IPS-20b (cell line): Measurements from ENCODE around the gene LSR.
"Not testable (repeated sequence)": the region's sequence is repeated elsewhere in the genome, so short reads cannot be mapped to it uniquely, and the experiment has no call there.

Experiments used
- H3K27ac ChIP-seq: one replicate; pipeline ENCODE4 v1.5.1; 2013; ENCODE audit warnings: low read length
- H3K27me3 ChIP-seq: 2 replicates; pipeline ENCODE4 v1.6.1; 2013; ENCODE audit warnings: mild to moderate bottlenecking, low read length, inconsistent platforms; ENCODE audit not compliant: insufficient read depth
- H3K36me3 ChIP-seq: 2 replicates; pipeline ENCODE4 v1.6.1; 2013; ENCODE audit warnings: low read depth, mild to moderate bottlenecking, inconsistent platforms, low read length, moderate library complexity; ENCODE audit not compliant: insufficient read depth
- H3K4me1 ChIP-seq: 2 replicates; pipeline ENCODE4 v1.6.1; 2013; ENCODE audit warnings: mild to moderate bottlenecking, control low read depth, inconsistent platforms, low read length, moderate library complexity; ENCODE audit not compliant: insufficient read depth
- H3K4me3 ChIP-seq: 2 replicates; pipeline ENCODE4 v1.5.1; 2013; ENCODE audit warnings: mild to moderate bottlenecking, low read length, inconsistent platforms
- H3K9ac ChIP-seq: 2 replicates; pipeline ENCODE4 v1.6.1; 2013; ENCODE audit warnings: low read depth, mild to moderate bottlenecking, inconsistent platforms, low read length, moderate library complexity
- H3K9me3 ChIP-seq: 2 replicates; pipeline ENCODE4 v1.6.1; 2013; ENCODE audit warnings: mild to moderate bottlenecking, low read depth, low read length, inconsistent platforms; ENCODE audit not compliant: insufficient read depth

Gene LSR

DNA sequence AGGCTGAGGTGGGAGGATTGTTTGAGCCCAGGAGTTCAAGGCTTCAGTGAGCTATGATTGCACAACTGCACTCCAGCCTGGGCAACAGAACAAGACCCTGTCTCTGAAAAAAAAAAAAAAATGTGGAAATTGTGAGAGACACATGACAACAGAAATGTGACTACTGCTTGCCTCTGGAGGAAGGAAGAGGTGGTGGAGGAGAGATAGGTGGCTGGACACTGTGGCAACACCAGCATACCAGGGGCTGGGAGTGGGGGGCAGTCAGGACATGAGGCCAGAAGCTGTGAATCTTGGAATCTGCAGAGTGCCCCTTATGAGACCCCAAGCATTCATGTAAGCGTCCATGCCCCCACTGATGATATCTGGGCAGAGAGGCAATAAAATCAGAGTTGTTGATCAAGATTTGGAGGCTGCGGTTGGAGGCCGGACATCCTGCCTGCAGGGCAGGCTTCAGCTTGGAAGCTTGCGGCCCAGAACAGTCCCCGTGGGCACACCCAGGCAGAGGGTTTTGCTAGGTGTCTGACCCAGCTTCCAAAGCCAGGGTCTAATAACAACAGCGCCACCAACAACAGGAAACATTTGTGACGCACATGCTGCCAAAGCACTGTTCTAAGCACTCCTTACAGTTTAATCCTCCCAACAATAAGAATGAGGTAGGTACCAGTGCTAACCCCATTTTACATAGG is 37.1 kb upstream of the LSR start:
- no peak overlapping the region for H3K9ac ChIP-seq
- no peaks in the 10 kb centered on the region for H3K36me3 ChIP-seq
- no peak overlapping the region for H3K4me3 ChIP-seq
- H3K27me3 ChIP-seq: no peaks in the 10 kb centered on the region
- H3K4me1 ChIP-seq: no peaks in the 10 kb centered on the region
- H3K9me3 ChIP-seq: no peaks in the 10 kb centered on the region
- no peak overlapping the region for H3K27ac ChIP-seq

DNA sequence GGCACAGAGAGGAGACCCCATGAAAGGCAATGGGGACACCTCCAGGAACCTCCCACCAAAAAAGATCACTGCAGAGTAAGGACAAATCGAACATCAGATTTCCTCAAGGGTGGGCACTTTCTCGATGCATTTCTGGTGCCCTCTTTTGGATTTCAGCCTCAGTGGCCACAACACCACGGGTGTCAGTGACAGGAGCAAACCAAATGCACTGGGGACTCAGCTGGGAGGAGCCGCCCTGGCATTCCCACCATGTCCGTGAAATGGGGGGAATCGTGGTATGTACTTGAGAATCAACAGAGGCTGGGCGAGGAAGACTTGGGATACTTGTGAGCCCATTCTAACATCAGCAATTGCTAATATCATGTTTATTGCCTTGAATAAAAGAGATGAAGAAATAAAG is 36.6 kb upstream of the LSR start:
- H3K4me1 ChIP-seq: no peaks in the 10 kb centered on the region
- H3K4me3 ChIP-seq: no peak overlapping the region
- H3K27ac ChIP-seq: no peak overlapping the region
- H3K9me3 ChIP-seq: no peaks in the 10 kb centered on the region
- H3K9ac ChIP-seq: no peak overlapping the region
- no peaks in the 10 kb centered on the region for H3K36me3 ChIP-seq
- no peaks in the 10 kb centered on the region for H3K27me3 ChIP-seq

DNA sequence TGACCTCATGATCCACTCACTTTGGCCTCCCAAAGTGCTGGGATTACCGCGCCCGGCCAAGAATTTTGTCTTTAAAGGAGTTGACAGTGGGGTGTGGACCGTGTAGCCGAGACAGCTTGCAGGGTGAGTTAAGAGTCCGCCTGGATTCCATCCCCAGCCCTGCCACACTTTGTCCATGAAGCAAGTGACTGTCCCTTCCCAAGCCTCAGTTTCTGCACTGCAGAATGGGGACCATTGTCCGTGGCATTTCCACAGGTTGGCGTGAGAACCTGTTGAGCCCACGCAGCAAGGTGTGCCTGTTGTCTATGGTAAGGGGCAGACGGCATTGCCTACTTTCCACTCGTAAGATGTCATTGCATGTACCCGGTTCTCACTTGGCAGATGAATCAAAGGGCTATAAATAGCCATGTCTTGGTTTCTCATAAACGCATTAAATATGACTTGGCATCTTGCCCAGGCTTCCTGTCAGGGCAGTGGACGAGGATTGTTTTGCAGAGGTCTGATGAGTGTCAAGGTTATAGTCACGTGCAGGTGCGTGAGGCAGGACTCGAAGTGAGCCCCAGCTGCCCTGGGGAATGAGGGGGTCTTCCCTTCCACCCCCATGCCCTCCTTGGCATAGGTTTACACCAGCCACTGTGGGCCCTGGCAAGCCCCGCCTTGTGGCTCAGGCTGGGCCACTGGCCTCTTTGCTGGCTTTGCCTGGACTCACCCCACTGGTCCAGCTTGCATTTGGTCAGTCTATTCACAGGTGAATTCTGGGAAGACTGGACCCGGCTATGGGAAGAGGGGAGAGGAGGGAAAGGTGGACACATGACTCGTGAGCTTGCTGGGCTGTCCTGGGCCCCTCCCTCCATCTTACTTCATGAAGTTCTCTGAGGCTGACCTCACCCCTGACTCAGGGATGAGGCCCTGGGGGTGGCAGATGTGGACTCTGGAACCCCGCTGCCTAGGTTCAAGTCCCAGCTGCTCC is 34.9 kb upstream of the LSR start:
- H3K27ac ChIP-seq: no peak overlapping the region
- no peak overlapping the region for H3K9ac ChIP-seq
- no peaks in the 10 kb centered on the region for H3K4me1 ChIP-seq
- H3K9me3 ChIP-seq: peaks cover 3% of the 10 kb centered on the region
- no peaks in the 10 kb centered on the region for H3K27me3 ChIP-seq
- H3K36me3 ChIP-seq: no peaks in the 10 kb centered on the region
- no peak overlapping the region for H3K4me3 ChIP-seq

DNA sequence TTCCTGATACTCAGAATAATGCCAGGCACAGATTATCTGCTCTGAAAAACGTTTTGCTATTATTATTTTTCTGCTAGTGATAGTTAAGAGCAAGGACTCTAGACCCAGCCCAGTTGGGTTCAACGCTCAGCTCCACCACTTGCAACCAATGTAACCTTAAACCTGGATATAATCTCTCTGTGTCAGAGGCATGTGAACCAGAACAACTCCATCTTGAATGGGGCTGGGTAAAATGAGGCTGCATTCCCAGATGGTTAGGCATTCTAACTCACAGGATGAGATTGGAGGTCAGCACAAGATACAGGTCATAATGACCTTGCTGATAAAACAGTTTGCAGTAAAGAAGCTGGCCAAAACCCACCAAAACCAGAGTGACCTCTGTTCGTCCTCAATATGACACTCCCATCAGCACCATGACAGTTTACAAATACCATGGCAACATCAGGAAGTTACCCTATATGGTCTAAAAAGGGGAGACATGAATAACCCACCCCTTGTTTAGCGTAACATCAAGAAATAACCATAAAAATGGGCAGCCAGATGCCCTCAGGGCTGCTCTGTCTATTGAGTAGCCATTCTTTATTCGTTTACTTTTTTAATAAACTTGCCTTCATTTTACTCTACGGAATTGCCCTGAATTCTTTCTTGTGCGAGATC is 33.9 kb upstream of the LSR start:
- Histone ChIP-seq H3K36me3 (no peaks in the 10 kb centered on the region), H3K27ac (no peak overlapping the region), H3K9ac (no peak overlapping the region), H3K9me3 (peaks cover 7% of the 10 kb centered on the region), H3K27me3 (no peaks in the 10 kb centered on the region), H3K4me3 (no peak overlapping the region), H3K4me1 (no peaks in the 10 kb centered on the region)

DNA sequence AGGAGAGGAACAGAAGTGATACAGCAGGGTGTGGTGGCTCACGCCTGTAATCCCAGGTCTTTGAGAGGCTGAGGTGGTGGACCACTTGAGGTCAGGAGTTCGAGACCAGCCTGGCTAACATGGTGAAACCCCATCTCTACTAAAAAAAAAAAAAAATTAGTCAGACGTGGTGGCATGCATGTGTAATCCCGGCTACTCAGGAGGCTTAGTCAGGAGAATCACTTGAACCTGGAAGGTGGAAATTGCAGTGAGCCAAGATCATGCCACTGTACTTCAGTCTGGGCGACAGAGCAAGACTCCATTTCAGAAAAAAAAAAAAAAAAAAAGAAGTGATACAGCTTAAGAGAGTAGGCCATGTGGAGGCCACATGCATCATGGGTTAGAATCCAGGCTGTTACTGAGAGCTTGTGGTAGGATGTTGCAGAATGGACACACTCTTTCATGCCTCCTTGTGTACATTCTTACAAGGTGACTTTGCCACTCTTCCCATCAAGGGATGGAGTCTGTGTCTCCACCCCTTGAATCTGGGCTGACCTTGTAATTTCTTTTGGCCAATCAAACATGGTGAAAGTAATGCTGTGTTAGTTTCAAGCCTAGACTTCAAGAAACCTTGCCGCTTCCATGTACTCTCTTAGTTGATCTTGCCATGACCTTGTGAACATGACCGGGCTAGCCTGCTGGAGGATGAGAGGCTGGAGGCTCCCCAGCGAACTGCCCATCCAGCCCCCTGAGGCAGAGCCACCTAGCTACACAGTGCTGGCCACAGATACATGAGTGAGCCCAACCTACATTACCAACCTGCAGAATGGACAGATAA is 32.6 kb upstream of the LSR start:
- H3K4me1 ChIP-seq: peaks cover 3% of the 10 kb centered on the region; the same call in 1 of the 2 replicates
- no peaks in the 10 kb centered on the region for H3K36me3 ChIP-seq
- peaks cover 7% of the 10 kb centered on the region for H3K9me3 ChIP-seq
- no peak overlapping the region for H3K4me3 ChIP-seq
- no peak overlapping the region for H3K9ac ChIP-seq
- no peak overlapping the region for H3K27ac ChIP-seq
- no peaks in the 10 kb centered on the region for H3K27me3 ChIP-seq

DNA sequence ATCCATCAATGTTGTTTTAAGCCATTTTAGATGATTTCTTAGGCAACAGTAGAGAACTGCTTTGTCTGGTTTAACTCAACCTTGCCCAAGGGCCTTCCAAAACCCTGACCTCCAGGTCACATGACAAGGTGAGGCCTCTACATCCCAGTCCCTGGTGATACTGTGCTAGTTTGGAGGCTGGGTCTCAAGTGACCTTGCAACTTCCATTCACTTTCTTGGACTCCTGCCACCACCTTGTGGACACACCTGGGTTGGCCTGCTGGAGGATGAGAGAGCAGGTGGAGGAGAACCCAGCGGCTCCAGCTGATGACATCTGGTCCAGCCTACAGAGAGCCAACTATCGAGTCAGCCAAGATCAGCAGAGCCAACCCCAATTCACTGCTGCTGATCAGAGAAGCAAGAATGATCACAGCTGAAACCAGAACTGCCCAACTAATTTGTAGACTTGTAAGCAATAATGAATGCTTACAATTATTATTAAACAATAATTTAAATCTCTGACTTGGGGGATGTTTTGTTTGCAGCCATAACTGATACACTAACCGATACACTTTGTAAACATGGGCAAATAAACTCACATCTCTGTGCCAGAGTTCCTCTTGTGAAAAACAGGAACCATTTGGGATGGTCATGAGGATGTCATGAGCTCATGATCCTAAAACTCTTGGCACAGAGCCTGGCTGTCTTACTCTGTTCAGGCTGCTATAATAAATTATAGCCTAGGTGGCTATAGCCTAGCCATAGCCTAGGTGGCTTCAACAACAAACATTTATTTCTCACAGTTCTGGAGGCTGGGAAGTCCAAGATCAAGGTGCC is 31.8 kb upstream of the LSR start:
- no peak overlapping the region for H3K9ac ChIP-seq
- H3K27ac ChIP-seq: no peak overlapping the region
- H3K27me3 ChIP-seq: no peaks in the 10 kb centered on the region
- no peak overlapping the region for H3K4me3 ChIP-seq
- H3K9me3 ChIP-seq: peaks cover 7% of the 10 kb centered on the region
- no peaks in the 10 kb centered on the region for H3K36me3 ChIP-seq
- H3K4me1 ChIP-seq: peaks cover 3% of the 10 kb centered on the region; the same call in 1 of the 2 replicates

DNA sequence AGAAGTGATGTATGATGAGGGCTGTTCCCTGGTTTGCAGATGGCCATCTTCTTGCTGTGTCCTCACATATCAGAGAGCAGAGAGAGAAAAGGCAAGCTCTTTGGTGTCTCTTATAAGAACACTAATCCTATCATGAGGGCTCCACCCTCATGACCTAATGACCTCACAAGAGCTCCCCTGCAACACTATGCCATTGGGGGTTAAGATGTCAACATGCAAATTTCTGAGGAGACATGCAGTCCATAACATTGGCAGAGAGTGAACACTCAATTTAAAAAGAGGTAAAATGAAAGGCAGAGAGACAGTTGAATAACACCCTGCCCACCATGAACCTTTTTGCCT is 31.2 kb upstream of the LSR start:
- Histone ChIP-seq H3K27ac (no peak overlapping the region), H3K27me3 (no peaks in the 10 kb centered on the region), H3K9me3 (peaks cover 7% of the 10 kb centered on the region), H3K36me3 (no peaks in the 10 kb centered on the region), H3K4me3 (no peak overlapping the region), H3K4me1 (peaks cover 3% of the 10 kb centered on the region; the same call in 1 of the 2 replicates), H3K9ac (no peak overlapping the region)

DNA sequence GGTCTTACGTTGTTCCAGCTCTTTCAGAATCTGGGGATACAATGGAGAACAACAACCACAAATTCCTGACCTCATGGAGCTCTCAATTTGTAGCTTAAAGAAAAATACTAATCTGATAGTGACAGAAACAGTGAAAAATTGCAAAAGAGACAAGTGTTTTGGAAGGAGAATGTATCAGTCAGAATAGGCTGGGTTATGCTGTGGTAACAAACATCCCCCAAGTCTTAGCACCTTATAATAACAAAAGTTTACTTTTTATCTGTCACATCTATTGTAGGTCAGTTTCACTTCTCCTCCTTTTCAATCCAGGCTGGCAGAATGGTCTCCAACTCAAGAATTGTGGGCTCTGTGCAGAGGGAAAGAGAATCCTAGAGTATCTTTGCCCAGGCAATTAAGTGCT is 29.8 kb upstream of the LSR start:
- peaks cover 7% of the 10 kb centered on the region for H3K9me3 ChIP-seq
- H3K27me3 ChIP-seq: no peaks in the 10 kb centered on the region
- H3K4me1 ChIP-seq: peaks cover 3% of the 10 kb centered on the region; the same call in 1 of the 2 replicates
- H3K9ac ChIP-seq: no peak overlapping the region
- no peak overlapping the region for H3K27ac ChIP-seq
- H3K4me3 ChIP-seq: no peak overlapping the region
- no peaks in the 10 kb centered on the region for H3K36me3 ChIP-seq

DNA sequence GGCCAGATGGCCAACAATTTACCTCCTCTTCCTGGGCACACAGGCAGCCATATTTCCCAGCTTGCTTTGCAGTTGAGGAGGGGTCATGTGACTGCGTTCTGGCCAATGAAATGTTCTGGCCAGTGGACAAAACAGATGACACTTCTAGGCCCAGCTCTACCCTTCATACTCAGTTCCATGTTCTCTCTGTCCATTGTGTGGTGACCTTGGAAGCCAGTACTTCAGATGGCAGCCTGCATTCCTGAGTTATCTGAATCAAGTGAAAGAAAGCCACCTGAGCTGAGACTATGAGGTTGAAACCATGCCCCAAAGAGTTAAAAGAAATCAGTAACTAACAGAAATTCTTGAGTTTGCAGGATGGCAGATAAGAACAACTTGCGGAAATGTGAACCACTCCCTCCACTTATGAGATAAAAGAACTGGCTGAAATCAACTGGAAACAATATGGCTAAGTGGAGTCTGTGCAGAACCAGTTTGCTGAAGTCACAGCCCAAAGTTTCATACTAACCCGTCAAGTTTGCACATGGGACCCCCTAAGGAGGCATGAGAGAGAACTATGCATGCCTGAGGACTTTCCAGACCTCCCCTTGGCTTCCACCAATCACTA is 28.4 kb upstream of the LSR start:
- Histone ChIP-seq H3K27me3 (no peaks in the 10 kb centered on the region), H3K4me1 (peaks cover 5% of the 10 kb centered on the region; the same call in 1 of the 2 replicates), H3K9me3 (peaks cover 7% of the 10 kb centered on the region), H3K9ac (no peak overlapping the region), H3K4me3 (no peak overlapping the region), H3K27ac (no peak overlapping the region), H3K36me3 (no peaks in the 10 kb centered on the region)

DNA sequence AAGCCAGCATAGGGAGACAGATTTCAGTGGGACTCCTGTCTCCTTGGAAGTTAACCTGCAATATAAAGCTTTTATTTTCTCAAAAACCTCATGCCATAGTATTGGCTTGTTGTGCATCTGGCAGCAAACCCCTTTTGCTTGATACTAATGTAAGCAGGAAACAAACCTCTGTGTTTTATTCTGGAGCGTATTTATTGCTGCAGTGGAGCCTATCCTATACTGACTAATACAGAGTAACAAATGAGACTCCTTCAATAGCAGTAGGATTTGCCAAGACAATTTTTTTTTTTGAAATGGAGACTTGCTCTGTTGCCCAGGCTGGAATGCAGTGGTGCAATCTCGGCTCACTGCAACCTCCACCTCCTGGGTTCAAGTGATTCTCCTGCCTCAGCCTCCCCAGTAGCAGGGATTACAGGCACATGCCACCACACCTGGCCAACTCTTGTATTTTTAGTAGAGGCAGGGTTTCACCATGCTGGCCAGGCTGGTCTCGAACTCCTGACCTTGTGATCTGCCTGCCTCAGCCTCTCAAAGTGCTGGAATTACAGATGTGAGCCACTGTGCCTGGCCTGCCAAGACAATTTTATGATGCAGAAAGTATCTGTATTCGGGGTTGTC is 27.7 kb upstream of the LSR start:
- not testable (repeated sequence) for H3K9ac ChIP-seq, H3K4me1 ChIP-seq, H3K27me3 ChIP-seq, H3K9me3 ChIP-seq, H3K36me3 ChIP-seq, H3K4me3 ChIP-seq, H3K27ac ChIP-seq
